SKM-1 (cell line): ENCODE data around the gene SLC6A13.
"Not testable (repeated sequence)": the region's sequence is repeated elsewhere in the genome, so short reads cannot be mapped to it uniquely, and the experiment has no call there.

Experiments
- DNase-seq: peaks from one replicate; lab custom pipeline; 2025; ENCODE audit not compliant: unreplicated experiment; lab: John Stamatoyannopoulos, UW

Gene SLC6A13

GRCh38 chr12:201361-201760, 61.3 kb downstream of the SLC6A13 start:
- DNase-seq = no peak

GRCh38 chr12:198705-199104, 63.9 kb downstream of the SLC6A13 start:
- DNase-seq = no peak

DNA sequence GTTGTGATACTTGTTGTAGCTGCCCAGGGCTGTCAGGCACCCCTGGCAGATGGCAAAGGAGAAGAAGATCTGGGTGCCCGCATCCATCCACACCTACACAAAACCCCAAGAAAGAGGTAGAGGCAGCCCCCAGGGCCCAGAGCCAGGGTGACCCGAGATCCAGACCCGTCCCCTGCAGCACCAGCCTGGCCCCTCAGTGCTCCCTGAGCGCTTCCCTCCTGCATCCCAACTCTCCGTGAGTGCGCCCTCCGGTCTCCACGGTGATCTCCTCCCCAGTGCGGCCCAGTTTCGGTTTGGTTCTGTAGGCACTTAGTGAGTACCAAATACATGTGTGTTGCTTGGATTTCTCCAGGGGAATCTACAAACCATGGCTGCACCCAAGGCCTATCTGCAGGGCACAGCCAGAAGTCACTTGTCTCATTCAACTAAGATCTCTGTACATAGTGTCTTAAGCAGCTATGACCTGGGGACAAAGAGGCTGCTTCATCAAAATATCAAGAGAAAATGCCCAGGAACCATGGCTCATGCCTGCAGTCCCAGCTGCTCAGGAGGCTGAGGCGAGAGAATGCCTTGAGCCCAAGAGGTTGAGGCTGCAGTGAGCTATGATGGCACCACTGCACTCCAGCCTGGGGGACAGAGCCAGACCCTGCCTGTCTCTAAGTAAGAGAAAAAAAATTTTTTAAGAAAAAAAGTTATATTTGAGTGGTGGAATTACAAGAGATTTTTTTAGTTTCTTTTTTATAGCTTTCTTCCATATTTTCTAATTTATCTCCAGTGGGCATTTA, 64.5 kb downstream of the SLC6A13 start:
- DNase-seq = no peak

DNA sequence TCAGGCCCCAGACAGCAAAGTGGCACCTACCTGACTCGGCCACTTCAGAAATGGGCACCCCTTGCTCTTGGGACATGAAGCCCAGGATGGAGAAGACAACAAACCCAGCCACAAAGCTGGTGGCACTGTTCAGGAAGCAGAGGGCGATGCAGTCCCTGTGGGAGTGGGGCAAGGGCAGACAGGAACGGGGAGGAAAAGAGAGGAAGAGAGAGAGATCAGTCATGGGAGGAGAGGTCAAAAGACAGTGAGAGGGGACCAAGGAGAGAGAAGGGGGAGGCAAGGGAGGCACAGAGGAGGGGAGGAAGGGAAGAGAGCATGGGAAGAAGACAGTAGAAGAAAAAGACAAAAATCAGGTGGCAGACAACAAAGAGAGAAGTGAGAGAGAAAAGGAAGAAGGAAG, 65.3 kb downstream of the SLC6A13 start:
- no peak for DNase-seq

GRCh38 chr12:196436-196835, 66.2 kb downstream of the SLC6A13 start:
- DNase-seq = no peak

- DNase-seq = no peak
Measured at GRCh38 chr12:195951-196350, 66.7 kb downstream of the SLC6A13 start.

DNA sequence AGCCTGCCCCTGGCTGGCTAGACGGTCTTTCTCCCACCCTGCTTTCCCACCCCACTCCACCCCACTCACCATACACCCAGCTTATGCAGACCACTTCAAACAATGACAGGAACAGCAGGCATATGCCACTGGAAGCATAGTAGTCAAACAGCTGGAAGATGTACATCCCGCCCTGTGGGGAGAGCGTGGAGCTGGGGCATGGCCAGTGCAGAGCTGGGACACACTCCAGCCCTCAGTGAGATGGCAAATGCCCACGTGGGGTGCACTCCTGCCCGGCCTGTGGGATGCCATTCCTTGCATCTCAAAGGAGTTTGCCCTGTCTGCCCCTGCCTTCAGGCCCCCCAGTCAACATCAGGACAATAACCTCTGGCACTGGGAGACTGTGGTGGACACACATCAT, 67.5 kb downstream of the SLC6A13 start:
- DNase-seq = no peak

DNA sequence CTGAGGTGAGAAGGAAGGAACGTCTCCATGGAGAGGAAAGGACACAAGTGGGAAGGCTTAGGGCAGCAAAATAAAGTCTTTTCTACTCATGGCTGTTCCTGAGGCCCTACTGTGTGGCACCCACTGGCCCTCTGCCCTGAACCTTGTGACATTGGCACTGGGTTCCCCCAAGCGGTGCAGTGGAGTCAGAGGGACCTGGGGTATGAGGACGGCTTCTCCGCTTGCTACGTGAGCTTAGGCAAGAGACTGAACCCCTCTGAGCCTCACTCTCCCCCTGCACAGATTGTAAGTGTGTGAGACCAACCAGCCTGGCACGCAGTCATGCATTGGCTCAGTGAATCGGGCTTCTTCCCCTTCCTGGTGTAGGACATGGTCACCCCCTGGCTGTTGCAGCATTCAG, 68.4 kb downstream of the SLC6A13 start:
- no peak for DNase-seq

GRCh38 chr12:193261-193660, 69.4 kb downstream of the SLC6A13 start:
- no peak for DNase-seq

- no peak for DNase-seq
Measured at GRCh38 chr12:191541-191940, 71.1 kb downstream of the SLC6A13 start.

GRCh38 chr12:190881-191280, 71.8 kb downstream of the SLC6A13 start:
- DNase-seq = no peak

GRCh38 chr12:189622-189962, 73.0 kb downstream of the SLC6A13 start:
- DNase-seq = no peak

- DNase-seq = peak; percentile 31
Measured at GRCh38 chr12:188910-189621, 73.6 kb downstream of the SLC6A13 start.

DNA sequence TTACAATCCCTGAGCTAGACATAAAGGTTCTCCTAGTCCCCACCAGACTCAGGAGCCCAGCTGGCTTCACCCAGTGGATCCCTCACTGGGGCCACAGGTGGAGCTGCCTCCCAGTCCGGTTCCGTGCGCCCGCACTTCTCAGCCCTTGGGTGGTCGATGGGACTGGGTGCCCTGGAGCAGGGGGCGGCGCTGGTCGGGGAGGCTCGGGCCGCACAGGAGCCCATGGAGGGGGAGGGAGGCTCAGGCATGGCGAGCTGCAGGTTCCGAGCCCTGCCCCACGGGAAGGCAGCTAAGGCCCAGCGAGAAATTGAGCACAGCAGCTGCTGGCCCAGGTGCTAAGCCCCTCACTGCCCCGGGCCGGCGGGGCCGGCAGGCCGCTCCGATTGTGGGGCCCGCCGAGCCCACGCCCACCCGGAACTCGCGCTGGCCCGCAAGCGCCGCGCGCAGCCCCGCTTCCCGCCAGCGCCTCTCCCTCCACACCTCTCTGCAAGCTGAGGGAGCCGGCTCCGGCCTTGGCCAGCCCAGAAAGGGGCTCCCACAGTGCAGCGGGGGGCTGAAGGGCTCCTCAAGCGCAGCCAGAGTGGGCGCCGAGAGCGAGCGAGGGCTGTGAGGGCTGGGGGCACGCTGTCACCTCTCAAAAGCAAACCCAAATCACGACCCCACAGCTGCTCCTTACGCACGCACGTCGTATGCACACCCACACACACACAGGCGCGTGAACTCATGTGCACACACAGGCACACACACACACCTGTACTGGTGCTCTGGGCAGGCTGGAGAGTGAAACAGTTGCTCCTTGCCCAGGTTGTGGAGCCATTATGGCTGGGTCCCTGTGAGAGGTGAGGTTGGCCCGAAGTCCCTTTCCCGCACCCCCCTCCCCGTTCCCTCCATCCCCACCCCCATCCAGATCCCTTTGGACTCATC, 74.4 kb downstream of the SLC6A13 start:
- not testable (repeated sequence) for DNase-seq

GRCh38 chr12:186006-186625, 76.5 kb downstream of the SLC6A13 start:
- no peak for DNase-seq

GRCh38 chr12:185576-185955, 77.1 kb downstream of the SLC6A13 start:
- DNase-seq = no peak

GRCh38 chr12:184811-185575, 77.6 kb downstream of the SLC6A13 start:
- no peak for DNase-seq

DNA sequence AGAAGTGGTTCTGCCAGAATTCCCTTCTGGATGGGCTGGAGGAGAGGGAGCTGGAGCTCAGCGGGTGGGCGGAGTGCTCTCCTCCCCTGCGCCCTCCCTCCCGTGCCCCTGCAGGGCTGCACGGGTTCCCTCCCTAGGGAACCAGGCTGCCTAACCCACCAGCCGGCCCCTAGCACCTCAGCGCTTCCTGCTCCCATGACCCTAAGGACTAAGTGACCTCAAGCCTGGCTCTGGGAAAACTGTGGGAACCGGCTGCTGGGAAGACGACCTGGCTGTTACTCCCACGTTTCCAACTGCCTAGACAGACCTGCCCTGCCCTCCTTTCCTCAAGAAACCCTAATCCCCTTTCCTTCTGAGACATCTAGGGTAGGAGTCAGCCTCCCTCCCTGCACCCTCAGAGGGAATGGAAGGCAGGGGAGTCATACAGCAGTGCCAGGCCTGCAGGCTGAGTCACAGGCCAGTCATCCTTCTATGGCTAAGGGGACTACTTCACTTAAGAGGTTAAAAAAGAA, 80.2 kb downstream of the SLC6A13 start:
- no peak for DNase-seq

- DNase-seq = no peak
Measured at GRCh38 chr12:181921-182320, 80.7 kb downstream of the SLC6A13 start.

DNA sequence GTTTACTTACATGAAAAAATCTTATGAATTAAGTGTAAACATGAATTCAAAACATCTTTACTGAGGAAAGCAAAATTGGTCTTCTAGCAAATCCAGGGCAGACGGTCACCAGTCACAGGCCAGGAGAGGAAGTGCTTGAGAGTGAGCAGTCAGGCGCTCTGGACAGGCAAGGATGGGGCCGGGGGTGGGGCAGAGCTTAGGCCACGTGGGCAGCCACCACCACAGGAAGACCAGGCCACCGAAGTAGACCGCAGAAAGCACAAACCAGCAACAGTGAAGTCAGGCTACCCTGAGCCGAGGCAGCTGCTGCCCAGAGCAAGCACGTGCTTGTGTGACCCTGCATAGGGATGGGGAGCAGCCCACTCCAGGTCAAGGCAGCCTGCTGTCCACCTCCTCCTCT, 82.2 kb downstream of the SLC6A13 start:
- peak; percentile 46 for DNase-seq
